HG03060 (cell line): Measurements from ENCODE around the gene UBAC1.
"Not testable (repeated sequence)": the region's sequence is repeated elsewhere in the genome, so short reads cannot be mapped to it uniquely, and the experiment has no call there.

Experiments used
- ATAC-seq: cut with Tn5 transposase; IDR thresholded peaks from one replicate; pipeline ENCODE4 v1.9.1; 2021; ENCODE audit warnings: low read depth, moderate number of reproducible peaks; ENCODE audit not compliant: unreplicated experiment

The UBAC1 gene

DNA sequence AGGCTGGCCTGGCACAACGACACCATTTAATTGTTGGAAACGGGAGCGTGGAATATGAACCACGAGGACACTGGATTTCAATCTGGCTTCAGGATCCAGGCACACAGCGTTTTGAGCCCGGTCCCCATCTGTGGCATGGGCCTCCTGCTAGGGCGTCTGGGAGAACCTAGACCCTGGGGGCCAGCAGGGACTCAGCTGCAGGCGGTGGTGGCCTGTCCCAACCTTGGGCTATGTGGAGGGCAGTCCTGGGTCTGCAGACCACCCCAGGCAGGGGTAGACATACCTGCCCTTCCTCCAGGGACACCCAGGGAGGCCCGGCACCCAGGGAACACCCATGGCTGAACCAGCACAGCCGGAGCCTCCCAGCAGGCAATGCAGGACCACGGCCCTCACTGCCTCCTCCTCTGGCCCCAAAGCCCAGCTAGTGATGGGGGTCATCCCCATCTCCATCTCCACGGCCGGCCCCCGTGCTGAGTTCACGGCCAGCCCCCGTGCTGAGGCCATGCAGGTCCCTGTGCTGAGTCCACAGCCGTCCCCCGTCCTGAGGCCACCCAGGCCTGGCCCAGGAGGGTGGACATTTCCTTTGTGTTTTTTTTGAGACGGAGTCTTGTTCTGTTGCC lies 18.5 kb upstream of the UBAC1 start:
- ATAC-seq: no peak

DNA sequence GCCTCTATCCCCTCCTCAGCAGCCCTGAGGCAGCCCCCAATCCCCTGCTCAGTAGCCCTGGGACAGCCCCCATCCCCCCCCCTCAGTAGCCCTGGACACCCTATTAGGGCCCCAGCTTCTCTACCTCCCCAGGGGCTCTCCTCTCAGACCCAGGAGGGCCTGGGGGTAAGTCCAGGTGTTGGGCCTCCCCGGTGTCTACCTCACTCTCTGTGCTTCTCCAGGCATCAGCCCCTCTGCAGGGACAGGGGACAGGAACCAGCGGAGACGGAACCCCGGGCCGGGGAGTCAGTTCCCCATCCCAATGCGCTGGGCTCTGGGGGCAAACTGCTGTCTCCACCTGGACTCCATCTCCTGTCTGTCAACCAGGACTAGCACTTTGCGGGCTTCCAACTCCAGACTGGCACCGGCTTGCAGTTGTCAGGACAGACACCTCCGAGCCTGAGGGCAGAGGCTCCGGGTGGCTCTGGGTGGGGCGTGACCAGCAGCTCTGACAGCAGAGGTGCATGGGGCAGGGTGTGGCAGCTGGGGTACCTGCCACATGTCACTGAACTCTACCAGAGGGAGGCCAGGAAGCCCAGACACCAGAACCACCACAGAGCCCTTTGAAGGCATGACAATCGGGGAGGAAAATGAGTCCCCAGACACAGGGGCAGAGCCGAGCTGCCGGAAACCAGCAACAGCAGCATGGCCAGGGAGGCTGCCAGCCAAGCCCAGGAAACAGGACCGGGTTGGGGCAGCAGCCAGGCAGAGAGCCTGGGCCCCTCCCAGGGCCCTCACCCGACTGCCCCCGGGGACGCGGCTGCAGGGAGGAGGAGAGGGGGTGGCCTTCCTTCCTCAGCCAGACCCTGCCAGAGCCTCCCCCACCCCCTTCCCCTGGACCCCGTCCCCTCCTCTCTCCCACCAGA lies 17.7 kb upstream of the UBAC1 start:
- ATAC-seq: no peak

DNA sequence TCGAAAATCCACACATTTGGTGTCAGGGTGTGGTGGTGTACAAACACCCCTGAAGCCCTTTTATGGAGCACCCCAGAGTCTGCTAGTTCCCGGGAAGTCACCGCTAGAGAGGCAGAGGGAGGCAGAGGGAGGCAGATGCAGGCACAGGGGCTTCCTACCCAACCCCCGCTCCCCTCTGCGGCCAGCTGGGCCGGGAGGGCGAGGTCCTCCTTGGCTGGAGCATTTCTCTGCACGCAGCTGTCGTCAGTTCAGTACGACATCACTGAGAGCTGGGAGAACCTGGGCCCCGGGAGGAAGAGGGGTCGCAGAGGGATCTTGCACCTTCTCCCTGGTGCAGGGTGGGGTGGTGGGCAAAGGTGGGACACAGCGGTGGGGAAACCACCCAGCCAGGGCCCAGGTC lies 15.8 kb upstream of the UBAC1 start:
- no peak for ATAC-seq

DNA sequence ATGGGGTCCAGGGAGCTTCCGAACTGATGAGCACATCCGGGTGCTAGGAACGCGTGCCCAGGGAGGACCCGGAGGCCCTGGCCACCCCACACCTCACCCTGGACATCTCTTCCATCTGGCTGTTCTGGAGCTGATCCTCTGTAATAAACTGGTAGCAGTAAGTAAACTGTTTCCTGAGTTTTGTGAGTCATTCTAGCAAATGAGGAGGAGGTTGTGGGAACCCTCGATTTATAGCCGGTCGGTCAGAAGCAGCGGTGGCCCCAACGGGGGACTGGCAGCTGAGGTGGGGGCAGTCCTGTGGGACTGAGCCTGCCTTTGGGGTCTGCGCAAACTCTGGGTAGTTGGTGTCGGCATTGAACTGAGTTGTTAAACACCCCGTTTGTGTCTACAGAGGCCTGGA lies 15.4 kb upstream of the UBAC1 start:
- ATAC-seq: no peak

DNA sequence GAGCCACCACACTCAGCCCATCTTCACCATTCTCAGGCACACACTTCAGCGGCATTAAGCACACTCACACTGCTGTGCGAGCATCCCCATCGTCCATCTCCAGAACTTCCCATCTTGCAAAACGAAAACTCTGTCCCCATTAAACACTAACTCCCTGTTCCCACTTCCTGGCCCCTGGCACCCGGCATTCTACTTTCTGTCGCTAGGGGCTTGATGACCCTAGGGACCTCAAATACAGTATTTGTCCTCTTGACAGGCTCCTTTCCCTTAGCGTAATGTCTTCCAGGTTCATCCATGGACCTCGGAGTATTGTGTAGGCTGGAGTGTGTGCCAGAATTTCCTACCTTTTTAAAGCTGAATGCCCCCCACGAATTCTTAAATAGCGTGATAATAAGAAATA lies 14.7 kb upstream of the UBAC1 start:
- no peak for ATAC-seq

DNA sequence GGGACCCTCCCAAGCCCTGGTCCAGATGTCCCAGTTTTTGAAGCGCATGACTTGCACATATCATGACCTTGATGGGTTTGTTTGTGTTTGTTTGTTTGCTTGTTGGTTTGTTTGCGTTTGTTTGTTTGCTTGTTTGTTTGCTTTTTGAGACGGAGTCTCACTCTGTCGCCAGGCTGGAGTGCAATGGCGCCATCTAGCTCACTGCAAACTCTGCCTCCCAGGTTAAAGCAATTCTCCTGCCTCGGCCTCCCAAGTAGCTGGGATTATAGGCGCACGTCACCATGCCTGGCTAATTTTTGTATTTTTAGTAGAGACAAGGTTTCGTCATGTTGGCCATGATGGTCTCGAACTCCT lies 13.0 kb upstream of the UBAC1 start:
- ATAC-seq: no peak

DNA sequence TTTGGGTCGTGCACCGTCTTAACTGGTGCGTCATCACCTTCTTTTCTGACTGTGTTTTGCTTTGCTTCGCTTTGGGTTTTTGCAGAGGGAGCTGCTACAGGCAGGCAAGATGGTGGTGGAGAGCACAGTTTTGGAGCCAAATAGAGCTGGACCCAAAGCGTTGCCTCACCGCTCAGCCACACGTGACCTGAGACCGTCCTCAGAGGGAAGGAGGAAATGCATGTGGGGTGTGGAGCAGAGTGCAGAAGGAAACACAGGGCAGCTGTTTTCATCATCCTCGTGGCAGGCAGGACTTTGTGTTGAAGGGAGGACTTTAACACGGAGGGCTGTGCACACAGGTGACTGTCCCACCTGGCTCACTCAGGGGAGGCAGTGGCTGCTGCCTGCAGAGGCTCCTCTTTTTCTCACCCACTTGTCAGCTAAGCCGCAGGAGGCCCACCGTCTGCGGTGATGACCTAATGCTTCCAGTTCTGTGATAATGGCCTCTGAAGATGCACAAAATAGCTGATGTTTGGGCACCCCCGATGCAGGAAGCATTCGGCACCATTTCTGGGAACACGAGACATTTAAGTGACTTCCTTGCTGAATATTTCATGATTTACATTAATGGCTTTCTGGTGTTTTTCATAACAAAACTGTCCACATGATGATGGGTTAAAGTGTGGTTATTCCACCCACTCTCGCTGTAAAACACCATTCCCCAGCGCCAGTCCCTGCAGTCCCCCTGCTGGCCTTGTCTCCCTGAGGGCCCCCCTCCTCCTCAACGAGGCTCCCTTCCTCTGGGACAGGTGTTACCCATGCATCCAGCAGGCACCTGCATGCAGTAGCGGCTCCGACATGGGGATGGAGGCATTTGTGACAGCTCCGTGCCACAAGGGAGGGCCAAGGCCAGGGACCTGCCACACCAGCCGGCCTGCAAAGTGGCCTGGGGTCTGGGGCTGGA lies 12.4 kb upstream of the UBAC1 start:
- ATAC-seq: no peak

DNA sequence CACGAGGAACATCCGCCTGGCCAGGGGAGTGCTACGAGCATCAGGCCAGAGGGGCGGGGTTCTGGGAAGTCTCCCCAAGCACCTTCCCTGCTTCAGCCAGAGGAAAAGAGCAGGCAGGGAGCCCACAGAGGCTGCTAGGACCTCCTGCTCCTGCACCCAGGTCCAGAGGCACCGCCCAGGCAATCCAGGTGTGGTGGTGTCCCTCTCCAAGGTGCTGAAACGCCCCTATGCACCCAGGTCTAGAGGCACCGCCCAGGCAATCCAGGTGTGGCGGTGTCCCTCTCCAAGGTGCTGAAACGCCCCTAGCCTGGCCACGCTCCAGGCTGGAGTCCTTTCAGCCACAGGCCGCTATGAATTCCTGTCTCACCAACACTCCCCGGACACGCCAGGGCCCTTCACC lies 10.7 kb upstream of the UBAC1 start:
- ATAC-seq: no peak

DNA sequence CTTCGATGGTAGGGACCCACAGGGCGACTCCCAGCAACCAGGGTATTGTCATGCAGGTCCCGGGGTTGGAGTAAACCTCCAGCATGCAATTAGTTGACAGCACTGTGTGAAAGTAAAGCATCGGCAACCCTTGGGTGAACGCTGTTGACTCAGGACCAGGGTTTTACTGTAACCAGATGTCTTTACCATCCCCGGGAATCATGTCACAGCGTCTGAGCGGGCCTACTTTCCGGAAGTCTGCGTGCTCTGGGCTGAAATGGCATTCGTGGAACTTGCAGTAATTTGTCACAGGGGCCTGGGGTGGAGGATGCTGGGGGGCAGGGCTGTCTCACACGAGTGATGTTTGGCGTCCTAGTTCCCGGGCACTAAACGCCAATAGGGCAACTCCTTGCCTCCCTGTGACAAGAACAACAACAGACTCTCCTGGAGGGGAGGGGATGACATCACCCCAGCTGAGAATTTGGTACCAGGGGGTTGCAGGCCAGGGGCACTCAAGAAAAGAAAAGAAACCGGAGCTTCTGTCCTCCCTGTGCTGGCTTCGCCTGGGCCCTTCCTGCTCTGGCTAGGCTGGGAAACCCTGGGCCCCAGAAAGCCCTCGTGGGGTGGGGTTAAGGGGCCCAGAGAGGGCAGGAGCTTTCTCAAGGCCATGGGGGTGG lies 10.1 kb upstream of the UBAC1 start:
- ATAC-seq: no peak

DNA sequence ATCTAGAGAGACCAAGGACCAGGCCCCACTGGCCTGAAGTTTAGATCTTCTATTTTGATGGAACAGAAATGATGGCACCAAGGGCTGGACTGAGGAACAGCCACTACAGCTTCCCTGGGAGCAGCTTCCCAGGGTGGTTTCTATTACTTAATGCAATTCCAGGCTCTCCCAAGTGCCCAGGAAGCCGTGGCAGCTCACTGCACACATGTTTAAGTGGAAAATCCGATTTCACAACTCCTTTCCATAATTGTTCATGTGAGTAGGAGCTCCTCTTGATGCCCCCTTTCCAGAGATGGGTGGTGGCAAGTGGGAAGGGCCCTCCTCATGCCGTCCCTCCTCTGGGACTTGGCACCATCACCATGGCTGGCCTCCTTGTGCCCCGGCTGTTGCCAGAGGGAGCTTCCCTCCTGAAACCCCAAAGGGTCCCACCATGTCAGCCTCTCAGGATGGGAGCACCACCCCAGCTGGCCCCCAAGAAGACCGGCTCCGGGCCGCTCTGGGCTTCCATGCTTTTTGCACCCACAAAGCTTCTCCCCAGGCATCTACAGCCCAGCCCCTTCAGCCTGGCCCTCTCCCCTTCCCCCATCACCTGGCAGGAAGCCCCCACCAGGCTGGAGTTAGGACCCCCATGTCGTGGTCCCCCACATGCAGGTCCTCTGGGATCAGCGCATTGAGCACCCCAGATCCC lies 9.1 kb upstream of the UBAC1 start:
- ATAC-seq: no peak

DNA sequence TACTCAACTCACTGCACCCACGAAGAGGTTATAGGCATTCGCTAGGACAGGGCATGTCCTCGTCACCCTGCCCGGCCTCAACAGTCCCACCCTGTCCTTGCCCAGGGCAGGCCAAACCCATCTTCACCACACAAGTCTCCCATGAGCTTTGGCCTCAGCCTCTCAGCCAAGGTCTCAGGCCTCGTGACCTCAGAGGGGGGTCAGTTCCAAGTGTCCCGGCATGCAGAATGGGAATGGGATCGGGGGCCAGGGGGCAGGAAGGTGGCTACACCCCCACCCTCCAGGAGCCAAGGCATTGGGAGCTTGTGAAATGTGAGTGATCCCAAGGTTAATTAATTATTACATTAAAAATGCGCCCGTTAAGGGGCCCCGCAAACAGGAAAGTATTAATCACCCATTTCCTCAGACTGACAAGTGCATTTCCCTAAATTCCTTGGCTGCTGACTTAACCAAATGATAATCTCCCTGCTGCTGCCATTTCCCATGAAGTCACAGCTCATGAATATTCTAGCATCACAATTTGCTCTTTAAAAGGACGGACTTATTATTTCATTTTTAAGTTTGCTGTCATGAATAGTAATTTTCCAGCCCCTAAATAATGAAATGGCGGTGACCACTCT lies 8.0 kb upstream of the UBAC1 start:
- no peak for ATAC-seq

DNA sequence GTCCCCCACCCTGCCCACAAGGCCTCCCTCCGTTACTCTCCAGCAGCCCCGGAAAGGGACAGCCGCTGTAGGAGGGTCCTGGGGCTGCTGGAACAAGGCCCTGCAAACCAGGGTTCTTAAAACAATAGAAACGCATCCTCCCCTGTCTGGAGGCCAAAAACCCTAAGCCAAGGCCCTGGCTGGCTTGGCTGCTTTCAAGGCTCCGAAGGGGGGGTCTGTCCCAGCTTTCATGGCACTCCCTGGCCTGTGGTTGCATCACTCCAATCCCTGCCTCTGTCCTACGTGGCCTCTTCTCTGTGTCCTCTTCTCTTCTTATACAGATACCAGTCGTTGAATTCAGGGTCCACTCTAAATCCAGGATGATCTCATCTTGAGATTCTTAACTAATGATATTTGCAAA lies 7.4 kb upstream of the UBAC1 start:
- ATAC-seq: no peak

DNA sequence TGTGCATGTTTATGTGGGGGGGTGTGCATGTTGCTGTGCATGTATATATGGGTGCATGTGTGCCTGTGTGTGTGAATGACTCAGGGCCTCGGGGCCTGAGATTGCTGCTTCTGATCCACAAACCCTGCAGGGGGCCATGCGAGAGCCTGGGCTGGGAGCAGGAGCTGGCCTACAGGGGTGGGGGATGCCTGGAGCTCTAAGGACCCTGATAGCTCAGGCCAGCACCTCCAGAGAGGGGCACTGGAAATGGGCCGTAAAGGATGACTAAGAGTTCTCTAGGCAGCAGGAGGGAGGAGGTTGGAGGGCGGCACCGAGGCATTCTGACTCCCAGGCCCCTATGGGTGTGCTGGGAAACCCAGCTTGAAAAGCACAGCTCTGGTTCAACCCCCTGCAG lies 6.9 kb upstream of the UBAC1 start:
- no peak for ATAC-seq

DNA sequence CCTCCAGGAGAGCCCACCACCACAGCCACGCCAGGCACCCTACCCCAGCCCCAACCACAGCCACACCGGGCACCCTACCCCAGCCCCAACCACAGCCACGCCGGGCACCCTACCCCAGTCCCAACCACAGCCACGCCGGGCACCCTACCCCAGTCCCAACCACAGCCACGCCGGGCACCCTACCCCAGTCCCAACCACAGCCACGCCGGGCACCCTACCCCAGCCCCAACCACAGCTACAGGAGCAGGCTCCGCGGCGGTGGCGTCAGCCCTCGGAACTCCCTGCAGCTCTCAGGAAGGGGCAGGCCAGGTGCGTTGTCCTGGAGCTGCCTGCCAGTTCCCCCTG lies 5.7 kb upstream of the UBAC1 start:
- not testable (repeated sequence) for ATAC-seq

DNA sequence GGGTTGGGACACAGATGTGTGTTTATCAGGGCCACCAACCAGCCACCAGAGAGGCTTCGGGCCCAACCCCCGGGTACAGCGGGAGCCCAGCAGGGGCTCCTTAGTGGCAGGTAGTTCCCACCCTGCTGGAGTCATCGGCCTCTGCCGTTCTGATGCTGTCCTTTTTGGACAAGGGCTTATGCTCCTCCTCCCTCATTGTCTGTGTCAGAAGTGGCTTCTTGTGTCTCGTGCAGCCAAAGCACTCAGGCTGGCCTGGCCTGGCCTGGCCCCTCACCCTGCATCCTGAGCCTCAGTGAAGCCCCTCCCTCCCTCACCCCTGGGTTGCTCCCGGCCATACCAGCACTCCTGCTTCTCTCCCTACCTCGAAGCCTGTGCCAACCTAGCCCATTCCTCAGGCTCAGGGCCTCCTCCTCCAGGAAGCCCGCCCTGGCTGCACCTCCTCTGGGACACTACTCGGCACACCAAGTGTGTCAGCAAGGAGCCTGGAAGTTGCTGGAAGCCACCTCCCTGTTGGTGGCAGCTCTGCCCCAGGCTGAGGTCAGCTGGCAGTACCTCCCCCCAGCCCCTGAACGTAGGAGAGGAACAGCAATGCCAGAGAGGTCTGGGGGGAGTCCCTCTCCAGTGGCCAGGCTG lies 4.1 kb upstream of the UBAC1 start:
- no peak for ATAC-seq

DNA sequence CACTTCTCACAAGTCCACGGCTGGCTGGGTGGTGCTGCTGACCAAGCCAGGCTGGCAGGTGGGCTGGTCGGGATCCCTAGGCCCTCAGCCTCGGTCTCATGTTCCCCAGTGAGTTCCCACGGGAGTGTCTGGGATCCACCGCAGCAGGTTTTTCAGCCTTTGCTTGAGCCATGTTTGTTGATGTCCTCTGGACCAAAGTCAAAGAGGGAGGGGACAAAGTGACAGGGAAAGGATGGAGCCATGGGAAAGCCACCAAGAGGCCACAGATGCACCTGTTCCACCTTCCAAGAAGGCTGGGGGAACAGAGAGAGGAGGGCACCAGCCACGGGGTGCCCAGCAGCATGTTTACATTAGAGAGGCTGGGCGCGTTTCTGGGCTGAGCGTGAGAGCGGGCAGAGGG lies 2.8 kb upstream of the UBAC1 start:
- no peak for ATAC-seq

DNA sequence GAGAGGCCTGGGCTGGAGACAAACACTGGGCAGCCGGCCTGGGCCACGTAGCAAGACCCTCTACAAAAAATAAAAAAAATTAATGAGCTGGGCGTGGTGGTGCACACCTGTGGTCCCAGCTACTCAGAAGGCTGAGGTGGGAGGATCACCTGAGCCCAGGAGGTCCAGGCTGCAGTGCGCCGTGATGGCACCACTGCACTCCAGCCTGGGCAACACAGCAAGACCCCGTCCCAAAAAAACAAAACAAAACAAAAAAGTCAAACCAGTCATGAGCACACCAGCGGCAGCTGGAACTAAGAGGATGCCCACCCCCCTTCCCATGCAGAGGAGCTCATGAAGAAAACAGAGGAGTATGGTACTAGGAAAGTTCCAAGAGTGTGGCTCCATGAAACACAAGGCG lies 2.2 kb upstream of the UBAC1 start:
- ATAC-seq: no peak

DNA sequence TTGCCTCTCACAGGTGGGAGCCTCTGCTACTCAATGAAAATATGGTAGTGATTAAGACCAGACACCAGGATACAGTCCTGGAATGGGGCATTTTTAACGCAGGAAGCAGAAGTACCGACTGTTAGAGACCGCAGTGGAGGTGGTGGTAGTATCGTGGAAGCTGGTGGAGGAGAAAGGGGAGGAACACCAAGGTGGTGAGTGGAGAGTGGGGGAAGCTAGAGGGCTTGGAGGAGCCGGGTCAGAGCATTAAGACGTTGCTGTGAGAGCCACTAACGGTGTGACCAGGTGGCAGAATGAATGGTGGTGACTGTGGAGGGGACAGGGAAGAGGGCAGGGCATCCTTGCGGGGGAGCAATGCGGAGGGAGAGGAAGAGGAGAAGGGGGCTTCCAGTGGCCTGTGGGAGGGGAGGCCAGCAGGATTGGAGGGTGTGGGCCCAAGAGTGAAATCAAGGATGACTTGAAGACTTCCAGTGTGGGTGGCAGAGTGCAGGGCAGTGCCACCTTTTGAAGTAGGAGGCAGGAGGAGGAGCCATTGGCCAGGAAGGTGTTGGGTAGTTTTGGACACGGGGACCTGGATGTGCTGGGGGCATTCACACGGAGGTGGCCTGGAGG lies 1.6 kb upstream of the UBAC1 start:
- no peak for ATAC-seq
